ENCODE results near the gene TMEM184A. TPM values are rescaled to one million over a fixed set of nuclear protein-coding genes. Genes with fewer than 3 reads are reported as not detected.

TMEM184A gene
- 7.4 and 8.6 TPM in 2 replicates for total RNA-seq
- long read RNA-seq = 0 reads

DNA sequence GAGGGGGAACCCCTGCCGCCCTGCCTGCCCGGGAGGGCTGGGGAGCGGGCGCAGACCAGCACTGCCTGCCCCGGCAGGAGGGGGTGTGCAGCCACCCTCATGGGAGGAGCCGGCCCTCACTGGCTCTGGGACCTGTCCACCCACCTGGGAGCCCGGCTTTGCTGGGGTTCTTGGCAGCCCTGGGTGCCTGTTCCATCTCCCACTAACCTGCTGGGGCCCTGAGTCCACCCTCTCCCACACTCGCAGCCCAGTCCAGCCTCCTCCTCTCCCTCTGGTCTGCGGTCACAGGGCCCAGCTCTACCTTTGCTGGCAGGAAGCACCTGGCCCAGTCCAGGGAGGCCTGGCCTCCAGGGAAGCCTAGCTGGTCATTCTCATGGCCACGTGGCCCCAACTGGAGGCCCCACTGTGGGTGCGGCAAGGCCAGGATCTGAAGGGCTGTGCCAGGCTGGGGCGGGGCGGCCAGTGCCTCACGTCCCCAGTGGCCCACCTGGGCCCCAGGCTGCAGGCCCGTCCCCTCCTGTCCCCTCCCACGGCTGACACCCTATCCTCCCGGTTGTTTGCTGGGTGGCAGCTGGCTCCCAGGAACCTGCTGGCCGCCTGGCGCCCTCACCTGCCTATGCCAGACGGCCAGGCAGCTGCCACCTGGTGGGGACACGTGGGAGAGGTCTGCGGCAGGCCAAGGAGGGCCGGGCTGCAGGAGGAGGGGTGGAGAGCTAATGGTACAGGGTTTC, at the start of gene TMEM184A:
Gene TMEM184A, minus strand, starts transcription at position 393 of the 731 bp plus-strand sequence. CDS start 721 bp downstream, outside the sequence.
- Mint-ChIP-seq H3K4me3 (ENCODE audit: low read depth) (peak within 1 kb of the TSS; percentile 46), H3K4me1 (ENCODE audit: low read depth) (peaks cover 7% of the 10 kb centered on the region), H3K36me3 (ENCODE audit: insufficient read depth) (no peaks in the 10 kb centered on the region), H3K27ac (peak within 1 kb of the TSS; percentile 92), H3K27me3 (no peaks in the 10 kb centered on the region), H3K9me3 (ENCODE audit: low read depth) (no peaks in the 10 kb centered on the region)
- TF ChIP-seq, protein P1, sequence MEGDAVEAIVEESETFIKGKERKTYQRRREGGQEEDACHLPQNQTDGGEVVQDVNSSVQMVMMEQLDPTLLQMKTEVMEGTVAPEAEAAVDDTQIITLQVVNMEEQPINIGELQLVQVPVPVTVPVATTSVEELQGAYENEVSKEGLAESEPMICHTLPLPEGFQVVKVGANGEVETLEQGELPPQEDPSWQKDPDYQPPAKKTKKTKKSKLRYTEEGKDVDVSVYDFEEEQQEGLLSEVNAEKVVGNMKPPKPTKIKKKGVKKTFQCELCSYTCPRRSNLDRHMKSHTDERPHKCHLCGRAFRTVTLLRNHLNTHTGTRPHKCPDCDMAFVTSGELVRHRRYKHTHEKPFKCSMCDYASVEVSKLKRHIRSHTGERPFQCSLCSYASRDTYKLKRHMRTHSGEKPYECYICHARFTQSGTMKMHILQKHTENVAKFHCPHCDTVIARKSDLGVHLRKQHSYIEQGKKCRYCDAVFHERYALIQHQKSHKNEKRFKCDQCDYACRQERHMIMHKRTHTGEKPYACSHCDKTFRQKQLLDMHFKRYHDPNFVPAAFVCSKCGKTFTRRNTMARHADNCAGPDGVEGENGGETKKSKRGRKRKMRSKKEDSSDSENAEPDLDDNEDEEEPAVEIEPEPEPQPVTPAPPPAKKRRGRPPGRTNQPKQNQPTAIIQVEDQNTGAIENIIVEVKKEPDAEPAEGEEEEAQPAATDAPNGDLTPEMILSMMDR (IDR thresholded peaks at IDR 0.05; ENCODE audit: unreplicated experiment) = peak; percentile 70
- DNase-seq (ENCODE audit: low spot score, unreplicated experiment) = peak; percentile 62

GRCh38 chr7:1604383-1604782, 48.4 kb upstream of the TMEM184A start:
- Mint-ChIP-seq H3K27me3 (peaks cover 14% of the 10 kb centered on the region), H3K4me3 (ENCODE audit: low read depth) (no peak overlapping the region), H3K9me3 (ENCODE audit: low read depth) (no peaks in the 10 kb centered on the region), H3K36me3 (ENCODE audit: insufficient read depth) (no peaks in the 10 kb centered on the region), H3K4me1 (ENCODE audit: low read depth) (peaks cover 3% of the 10 kb centered on the region), H3K27ac (no peak overlapping the region)
- TF ChIP-seq, protein P1 (IDR thresholded peaks at IDR 0.05; ENCODE audit: unreplicated experiment) = no peak
- DNase-seq (ENCODE audit: low spot score, unreplicated experiment) = no peak

DNA sequence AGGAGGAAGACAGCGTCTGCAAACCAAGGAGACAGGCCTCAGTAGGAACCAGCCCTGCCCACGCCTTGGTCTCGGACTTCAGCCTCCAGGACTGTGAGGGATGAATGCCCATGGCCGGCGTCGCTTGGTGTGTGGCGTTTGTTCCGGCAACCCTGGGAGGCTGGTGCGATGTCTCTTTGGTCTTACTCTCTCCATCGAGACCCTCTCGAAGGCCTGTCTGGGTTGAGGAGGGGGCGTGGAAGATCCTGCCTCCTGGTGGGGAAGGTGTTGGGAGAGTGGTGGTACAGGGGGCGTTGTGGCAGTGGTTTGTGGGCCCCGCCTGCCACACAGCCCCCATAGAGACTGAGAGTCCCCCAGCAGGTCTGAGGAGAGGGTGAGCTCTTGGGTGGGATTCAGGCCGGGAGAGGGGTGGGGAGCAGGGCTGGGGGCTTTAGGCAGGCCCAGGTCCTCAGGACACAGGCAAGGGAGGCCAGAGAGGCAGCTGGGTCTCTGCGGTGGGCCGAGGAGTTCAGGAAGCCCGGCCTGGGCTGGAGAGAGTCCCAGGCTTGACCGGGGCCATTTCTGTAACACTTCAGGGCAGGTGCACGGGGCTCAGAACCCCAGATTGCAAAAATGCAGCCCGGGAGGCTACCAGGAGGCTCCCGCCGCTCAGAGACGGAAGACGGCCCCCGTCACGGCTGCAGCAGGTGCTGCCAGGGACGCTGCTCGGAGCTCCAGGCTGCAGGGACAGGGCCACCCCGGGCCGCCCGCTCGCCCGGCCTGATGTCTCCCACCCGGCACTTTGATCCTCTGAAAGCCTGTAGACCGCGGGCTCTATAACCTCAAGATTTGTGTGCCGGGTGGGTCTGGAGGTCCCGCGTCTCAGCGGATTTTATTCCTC, 47.6 kb upstream of the TMEM184A start:
- no peak for DNase-seq (ENCODE audit: low spot score, unreplicated experiment)

DNA sequence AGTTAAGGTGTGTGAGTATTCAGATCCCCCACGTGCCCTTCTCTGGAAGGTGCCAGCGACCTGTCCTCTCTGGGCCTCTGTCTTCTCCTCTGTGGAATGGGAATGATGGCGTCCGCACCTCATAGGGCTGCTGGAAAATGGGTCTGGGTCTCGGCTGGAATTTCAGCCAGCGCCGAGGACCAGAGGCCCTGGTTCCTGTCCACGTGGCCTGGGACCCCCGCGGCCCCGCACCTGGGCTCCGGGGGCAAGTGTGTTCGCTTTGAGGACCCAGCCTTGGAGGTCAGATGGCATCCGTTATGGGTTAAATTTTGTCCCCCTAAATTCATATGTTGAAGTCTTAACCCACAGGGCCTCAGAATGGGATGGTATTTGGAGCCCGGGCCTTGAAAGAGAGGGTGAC, 46.4 kb upstream of the TMEM184A start:
- no peak overlapping the region for H3K27ac Mint-ChIP-seq
- TF ChIP-seq, protein P1 (IDR thresholded peaks at IDR 0.05; ENCODE audit: unreplicated experiment) = no peak
- H3K36me3 Mint-ChIP-seq (ENCODE audit: insufficient read depth) = no peaks in the 10 kb centered on the region
- peaks cover 8% of the 10 kb centered on the region for H3K27me3 Mint-ChIP-seq
- no peak for DNase-seq (ENCODE audit: low spot score, unreplicated experiment)
- no peak overlapping the region for H3K4me3 Mint-ChIP-seq (ENCODE audit: low read depth)
- H3K9me3 Mint-ChIP-seq (ENCODE audit: low read depth) = no peaks in the 10 kb centered on the region
- peaks cover 3% of the 10 kb centered on the region for H3K4me1 Mint-ChIP-seq (ENCODE audit: low read depth)

More for the DNA sequence above, 47.6 kb upstream of the TMEM184A start:
- H3K4me1 Mint-ChIP-seq (ENCODE audit: low read depth) = peaks cover 3% of the 10 kb centered on the region
- H3K9me3 Mint-ChIP-seq (ENCODE audit: low read depth) = no peaks in the 10 kb centered on the region
- no peak overlapping the region for H3K4me3 Mint-ChIP-seq (ENCODE audit: low read depth)
- H3K27ac Mint-ChIP-seq = peak overlapping the region; percentile 31
- H3K27me3 Mint-ChIP-seq = peaks cover 9% of the 10 kb centered on the region
- H3K36me3 Mint-ChIP-seq (ENCODE audit: insufficient read depth) = no peaks in the 10 kb centered on the region
- TF ChIP-seq, protein P1 (IDR thresholded peaks at IDR 0.05; ENCODE audit: unreplicated experiment) = no peak

DNA sequence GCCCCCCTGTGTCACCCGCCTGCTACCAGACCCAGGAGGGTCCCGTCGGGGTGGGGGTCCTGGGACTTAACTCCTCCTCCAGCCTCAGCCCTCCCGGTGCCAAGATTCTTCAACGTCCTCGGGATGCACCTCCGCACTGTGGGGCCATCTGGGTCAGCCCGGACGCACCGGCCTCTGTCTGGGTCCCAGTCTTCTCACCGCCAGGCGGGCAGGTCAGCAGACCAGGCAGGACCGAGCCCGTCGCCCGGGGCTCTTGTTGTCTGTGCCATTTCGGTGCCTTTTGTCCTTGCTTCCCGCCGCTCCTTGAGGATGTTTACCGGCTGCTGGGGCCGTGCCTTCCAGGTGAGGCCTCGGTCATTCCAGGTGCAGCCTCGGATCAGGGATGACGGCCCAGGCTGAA, 46.0 kb upstream of the TMEM184A start:
- Mint-ChIP-seq H3K9me3 (ENCODE audit: low read depth) (no peaks in the 10 kb centered on the region), H3K27ac (no peak overlapping the region), H3K4me3 (ENCODE audit: low read depth) (no peak overlapping the region), H3K4me1 (ENCODE audit: low read depth) (no peaks in the 10 kb centered on the region), H3K27me3 (peaks cover 7% of the 10 kb centered on the region), H3K36me3 (ENCODE audit: insufficient read depth) (no peaks in the 10 kb centered on the region)
- TF ChIP-seq, protein P1 (IDR thresholded peaks at IDR 0.05; ENCODE audit: unreplicated experiment) = no peak
- DNase-seq (ENCODE audit: low spot score, unreplicated experiment) = no peak
